Lung (tissue), 12 donors: ENCODE data around the gene RASAL3. TPM values are rescaled to one million over a fixed set of nuclear protein-coding genes. Genes with fewer than 3 reads are reported as not detected.
"Not testable (repeated sequence)": the region's sequence is repeated elsewhere in the genome, so short reads cannot be mapped to it uniquely, and the experiment has no call there.

Experiments
- ATAC-seq: fragments of 200-7000 bp; cut with Tn5 transposase; one replicate; pipeline ENCODE4 v1.9.1; 2020; ENCODE audit warnings: moderate number of reproducible peaks; ENCODE audit not compliant: insufficient read depth, low FRiP score
- DNase-seq, 3 donors: peaks; one replicate each; pipeline ENCODE4 v3.0.0-alpha.2; 2013 to 2017
- H3K27ac ChIP-seq, 2 donors: one replicate each; pipeline ENCODE4 v1.5.1; 2013; ENCODE audit warnings: mild to moderate bottlenecking in 2 of 2, moderate library complexity in 2 of 2, control low read depth in 1 of 2, inconsistent platforms in 1 of 2, low read depth in 1 of 2, low read length in 1 of 2
- H3K27me3 ChIP-seq, 3 donors: one replicate each; pipeline ENCODE4 v1.5.1; 2013; ENCODE audit warnings: low read length in 2 of 3; ENCODE audit not compliant: control insufficient read depth in 3 of 3, insufficient read depth in 3 of 3
- H3K36me3 ChIP-seq, 4 donors: one replicate each; pipeline ENCODE4 v1.5.1; 2013; ENCODE audit warnings: low read length in 4 of 4, mild to moderate bottlenecking in 1 of 4, moderate library complexity in 1 of 4; ENCODE audit not compliant: control insufficient read depth in 4 of 4, insufficient read depth in 4 of 4
- H3K4me1 ChIP-seq, 5 donors: one replicate each; pipeline ENCODE4 v1.5.1; 2013; ENCODE audit warnings: low read length in 5 of 5, mild to moderate bottlenecking in 2 of 5, moderate library complexity in 1 of 5; ENCODE audit not compliant: control insufficient read depth in 5 of 5, insufficient read depth in 5 of 5
- H3K4me3 ChIP-seq: one replicate; pipeline ENCODE4 v1.5.1; 2013; ENCODE audit warnings: mild to moderate bottlenecking, control low read depth, moderate library complexity
- H3K9ac ChIP-seq, 2 donors: one replicate each; pipeline ENCODE4 v1.5.1; 2013; ENCODE audit warnings: low read length in 2 of 2, control low read depth in 1 of 2; ENCODE audit not compliant: insufficient read depth in 1 of 2
- H3K9me3 ChIP-seq, 4 donors: one replicate each; pipeline ENCODE4 v1.5.1; 2013; ENCODE audit warnings: low read length in 3 of 4, mild to moderate bottlenecking in 1 of 4, moderate library complexity in 1 of 4; ENCODE audit not compliant: control insufficient read depth in 4 of 4, insufficient read depth in 3 of 4
- WGBS, 2 donors: extraction: QIAGEN DNeasy Blood & Tissue Kit; methylation state at CpG; one replicate each; pipeline ENCODE4 v1.1.7; 2013; 5-methylcytosine and 5-hydroxymethylcytosine counted together
- polyA plus RNA-seq, 2 donors: library from polyadenylated mRNA; stranded (reverse); fragments of 200-250 nt; gene quantifications; one replicate each; pipeline ENCODE4 v1.2.1, GENCODE V29; 2013
- total RNA-seq, 2 donors: library from RNA; depleted of rRNA in 1 of 2; stranded (reverse); fragments of >200 nt in 1 of 2; gene quantifications; one replicate each; pipeline ENCODE4 v1.2.1, GENCODE V29; 2014 to 2021
- TF ChIP-seq, protein P1 (sequence below): IDR thresholded peaks from 2 replicates; pipeline ENCODE4 v1.5.1; 2012; ENCODE audit warnings: mild to moderate bottlenecking; ENCODE audit errors: control extremely low read depth, extremely low read depth
- donor health status: control.
- donor health status: control.
- donor health status: Bipolar disorder and iron deficiency.
- donor health status: healthy.
- donor health status: DM: yes; HTN: yes; CAD: no.

RASAL3 gene
- total and polyA plus RNA-seq, 4 donors: 4.6 to 18.2 (median 9.6) TPM

DNA sequence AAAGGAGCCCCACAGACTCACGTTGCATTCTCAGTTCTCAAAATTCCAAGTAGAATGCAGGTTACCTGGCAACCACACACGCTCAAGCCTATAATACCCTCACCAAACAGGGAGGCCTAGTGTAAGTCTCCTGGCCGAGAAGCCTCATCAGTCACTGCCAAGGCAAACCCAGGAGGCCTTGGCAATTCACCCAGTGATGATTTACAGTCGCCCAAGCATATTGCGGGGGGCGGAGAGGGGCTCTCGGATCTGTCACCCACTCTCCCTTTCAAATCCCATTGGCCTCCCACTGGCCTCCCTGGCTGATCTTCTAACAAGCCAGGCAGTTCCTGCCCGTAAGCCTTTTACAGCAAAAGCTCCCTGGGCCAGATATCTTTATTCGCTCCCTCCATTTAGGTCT, 46.6 kb downstream of the RASAL3 start:
- WGBS, 2 donors: 8 to 11% methylated on average over 9 of the region's 9 CpGs
- ATAC-seq: no peak
- TF ChIP-seq, protein P1, sequence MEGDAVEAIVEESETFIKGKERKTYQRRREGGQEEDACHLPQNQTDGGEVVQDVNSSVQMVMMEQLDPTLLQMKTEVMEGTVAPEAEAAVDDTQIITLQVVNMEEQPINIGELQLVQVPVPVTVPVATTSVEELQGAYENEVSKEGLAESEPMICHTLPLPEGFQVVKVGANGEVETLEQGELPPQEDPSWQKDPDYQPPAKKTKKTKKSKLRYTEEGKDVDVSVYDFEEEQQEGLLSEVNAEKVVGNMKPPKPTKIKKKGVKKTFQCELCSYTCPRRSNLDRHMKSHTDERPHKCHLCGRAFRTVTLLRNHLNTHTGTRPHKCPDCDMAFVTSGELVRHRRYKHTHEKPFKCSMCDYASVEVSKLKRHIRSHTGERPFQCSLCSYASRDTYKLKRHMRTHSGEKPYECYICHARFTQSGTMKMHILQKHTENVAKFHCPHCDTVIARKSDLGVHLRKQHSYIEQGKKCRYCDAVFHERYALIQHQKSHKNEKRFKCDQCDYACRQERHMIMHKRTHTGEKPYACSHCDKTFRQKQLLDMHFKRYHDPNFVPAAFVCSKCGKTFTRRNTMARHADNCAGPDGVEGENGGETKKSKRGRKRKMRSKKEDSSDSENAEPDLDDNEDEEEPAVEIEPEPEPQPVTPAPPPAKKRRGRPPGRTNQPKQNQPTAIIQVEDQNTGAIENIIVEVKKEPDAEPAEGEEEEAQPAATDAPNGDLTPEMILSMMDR: no peak
- peaks cover 16 to 61% (median 27%) of the 10 kb centered on the region in 5 donors for H3K4me1 ChIP-seq
- DNase-seq: peak in 1 of 3 donors; percentile 11
- H3K9me3 ChIP-seq: no peaks in the 10 kb centered on the region
- H3K27me3 ChIP-seq: no peaks in the 10 kb centered on the region
- peak overlapping the region; percentile 92 to 93 for H3K27ac ChIP-seq
- H3K36me3 ChIP-seq: peaks cover 4 to 14% (median 12%) of the 10 kb centered on the region in 4 donors
- peak overlapping the region; percentile 77 to 83 for H3K9ac ChIP-seq
- H3K4me3 ChIP-seq: peak overlapping the region; percentile 97

DNA sequence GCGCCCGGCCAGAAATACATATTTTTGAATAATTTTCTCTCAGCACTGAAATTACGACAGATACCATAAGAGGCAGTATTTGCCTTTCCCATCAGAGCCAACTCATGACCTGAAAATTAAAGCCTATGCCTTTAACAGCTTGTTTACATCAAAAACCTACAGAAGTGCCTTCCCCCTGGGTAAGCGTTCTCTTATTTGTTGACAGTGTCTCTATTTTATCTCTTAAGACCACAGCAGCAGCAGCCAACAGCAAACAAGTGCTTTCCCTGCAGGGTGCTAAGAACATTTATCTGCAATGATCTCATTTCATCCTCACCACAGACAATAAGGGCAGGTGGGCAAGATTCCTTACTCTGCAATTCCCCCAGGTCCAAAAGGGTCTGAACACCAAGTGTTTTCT, 51.5 kb downstream of the RASAL3 start:
- TF ChIP-seq, protein P1: no peak
- H3K4me3 ChIP-seq: no peak overlapping the region
- 69% methylated on average over 4 of the region's 4 CpGs for WGBS, 2 donors
- DNase-seq (peak in 1 of 3 donors; percentile 8), ATAC-seq (no peak)
- H3K27ac ChIP-seq: no peak overlapping the region
- H3K36me3 ChIP-seq: peaks cover 2 to 25% (median 11%) of the 10 kb centered on the region in 4 donors
- no peaks in the 10 kb centered on the region for H3K9me3 ChIP-seq
- no peak overlapping the region for H3K9ac ChIP-seq
- H3K4me1 ChIP-seq: peaks cover 12 to 36% (median 15%) of the 10 kb centered on the region in 5 donors
- H3K27me3 ChIP-seq: no peaks in the 10 kb centered on the region

DNA sequence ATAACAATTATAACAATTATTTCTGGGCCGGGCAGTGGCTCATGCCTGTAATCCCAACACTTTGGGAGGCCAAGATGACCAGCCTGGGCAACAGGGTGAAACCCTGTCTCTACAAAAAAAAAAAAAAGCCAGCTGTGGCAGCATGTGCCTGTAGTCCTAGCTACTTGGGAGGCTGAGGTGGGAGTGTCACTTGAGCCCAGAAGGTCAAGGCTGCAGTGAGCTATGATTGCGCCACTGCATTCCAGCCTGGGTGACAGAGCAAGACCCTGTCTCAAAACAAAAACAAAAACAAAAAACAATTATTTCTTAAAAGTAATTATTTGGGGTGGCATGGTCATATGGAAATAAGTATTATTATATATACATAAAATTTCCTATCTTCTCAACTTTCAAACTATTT, 53.0 kb downstream of the RASAL3 start:
- H3K36me3 ChIP-seq: peaks cover 2 to 25% (median 11%) of the 10 kb centered on the region in 4 donors
- H3K4me3 ChIP-seq, H3K9me3 ChIP-seq, H3K27me3 ChIP-seq, H3K9ac ChIP-seq, ATAC-seq, H3K27ac ChIP-seq, DNase-seq: not testable (repeated sequence)
- peaks cover 6 to 32% (median 9%) of the 10 kb centered on the region in 5 donors for H3K4me1 ChIP-seq
- 74 to 76% methylated on average over 2 of the region's 2 CpGs for WGBS, 2 donors

DNA sequence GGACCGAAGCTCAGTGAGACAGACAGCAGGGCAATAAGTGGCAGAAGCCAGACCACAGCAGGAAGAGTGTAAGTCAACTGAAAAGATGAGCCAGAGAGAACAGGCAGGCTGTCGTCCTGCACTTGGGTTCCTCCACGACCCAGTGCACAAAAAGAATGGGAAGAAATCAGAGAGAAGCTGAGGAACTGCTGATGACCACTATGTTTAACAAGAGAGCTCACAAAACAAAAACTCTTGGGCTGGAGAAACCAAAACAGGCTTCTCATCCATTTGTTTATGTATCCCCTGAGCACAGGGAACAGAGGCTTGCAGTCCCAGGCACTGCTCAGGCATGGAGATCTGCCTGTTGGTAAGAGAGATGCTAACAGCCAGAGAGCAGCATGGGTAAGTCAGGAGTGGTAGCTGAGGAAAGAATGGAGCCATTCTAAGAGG, 59.5 kb downstream of the RASAL3 start:
- H3K36me3 ChIP-seq: peaks cover 0 to 43% (median 22%) of the 10 kb centered on the region in 4 donors
- 51 to 59% methylated on average over 3 of the region's 3 CpGs for WGBS, 2 donors

More for the DNA sequence above, 59.5 kb downstream of the RASAL3 start:
- DNase-seq: no peak
- Histone ChIP-seq H3K4me3 (no peak overlapping the region), H3K27ac (peak overlapping the region in 1 of 2 donors; percentile 47), H3K9ac (no peak overlapping the region), H3K4me1 (peaks cover 0 to 15% (median 0%) of the 10 kb centered on the region in 5 donors), H3K9me3 (no peaks in the 10 kb centered on the region), H3K27me3 (no peaks in the 10 kb centered on the region)
- TF ChIP-seq, protein P1: no peak
- no peak for ATAC-seq
